Adrenal gland (tissue), 12 donors: ENCODE data around the gene MACROD2. TPM values are rescaled to one million over a fixed set of nuclear protein-coding genes. Genes with fewer than 3 reads are reported as not detected.

Experiments
- DNase-seq, 7 donors: peaks; one replicate each; pipeline ENCODE4 v3.0.0-alpha.2; 2019 to 2020
- H3K27ac ChIP-seq, 5 donors: fragments of 200-600 bp; sonication (generic) in 4 of 5; 1 replicate in 3 of 5; 2 replicates in 2 of 5; pipeline versions ENCODE4 v1.5.1 to v1.8.0; 2016 to 2020; ENCODE audit warnings: mild to moderate bottlenecking in 1 of 5
- H3K27me3 ChIP-seq: fragments of 200-600 bp; 2 replicates; pipeline ENCODE4 v1.8.0; 2021
- H3K36me3 ChIP-seq, 2 donors: fragments of 200-600 bp; replicated peaks in 1 of 2; 1 replicate in 1 of 2; 2 replicates in 1 of 2; pipeline versions ENCODE4 v1.5.1 to v1.8.0; 2018 to 2022
- H3K4me1 ChIP-seq, 2 donors: fragments of 200-600 bp; replicated peaks in 1 of 2; 1 replicate in 1 of 2; 2 replicates in 1 of 2; pipeline versions ENCODE4 v1.5.1 to v1.8.0; 2018 to 2021
- H3K4me3 ChIP-seq, 4 donors: fragments of 200-600 bp; sonication (generic) in 3 of 4; one replicate each; pipeline ENCODE4 v1.5.1; 2016 to 2018
- H3K9me3 ChIP-seq, 3 donors: fragments of 200-600 bp; sonication (generic) in 1 of 3; replicated peaks in 1 of 3; 1 replicate in 2 of 3; 2 replicates in 1 of 3; pipeline versions ENCODE4 v1.5.1 to v1.8.0; 2016 to 2021
- POLR2A ChIP-seq, 2 donors: fragments of 450-650 bp; IDR thresholded peaks; one replicate each; pipeline ENCODE4 v1.6.1; 2017; ENCODE audit warnings: antibody characterized with exemption in 2 of 2, mild to moderate bottlenecking in 2 of 2, moderate library complexity in 1 of 2
- WGBS, 4 donors: extraction: QIAGEN DNeasy Blood & Tissue Kit in 2 of 4; methylation state at CpG; one replicate each; pipeline versions ENCODE4 v1.1.5 to v1.1.7; 2013 to 2017; 5-methylcytosine and 5-hydroxymethylcytosine counted together
- intact Hi-C, 2 donors: fragments of 100-400 bp; cut with DNase I; formaldehyde crosslinking; loops; one replicate each; pipeline versions ENCODE4 v1.14.1 to v1.15.0; 2022 to 2023
- polyA plus RNA-seq, 3 donors: library from polyadenylated mRNA; stranded (reverse); fragments of 200-250 nt in 2 of 3; fragments of 350-450 nt in 1 of 3; fragmentation: Illumina TruSeq in 1 of 3; extraction: RNeasy Lipid Tissue Mini Kit (QIAGEN cat#74804) in 1 of 3; gene quantifications; one replicate each; pipeline ENCODE4 v1.2.3, GENCODE V29; 2013 to 2014
- total RNA-seq, 9 donors: library from RNA; depleted of rRNA in 4 of 9; stranded (reverse); fragments of >200 nt in 4 of 9; fragments of 120-200 nt in 1 of 9; fragmentation: NEBNext Ultra II Directional in 1 of 9; extraction: Animal tissue kit (Norgen Biotek cat#: 25700) in 1 of 9; gene quantifications; one replicate each; pipeline versions ENCODE4 v1.1.0 to v1.2.4, GENCODE V29; 2013 to 2023
- TF ChIP-seq, protein P1 (sequence below), 6 experiments: fragments of 450-650 bp in 4 of 6; fragments of 200-600 bp in 2 of 6; sonication (generic) in 1 of 6; IDR thresholded peaks; 1 replicate in 5 of 6; 2 replicates in 1 of 6; pipeline versions ENCODE4 v1.5.1 to v1.8.0; 2016 to 2021; ENCODE audit warnings: antibody characterized with exemption in 6 of 6, mild to moderate bottlenecking in 2 of 6, moderate library complexity in 1 of 6
- donor health status: healthy with polysubstance abuse.
- donor health status: Bipolar disorder and iron deficiency.
- donor health status: DM: yes; HTN: yes; CAD: no.
- donor health status: DM: no; HTN: no; CAD: no.
- donor health status: DM: no; HTN: no; CAD: no.
- donor health status: DM: yes; HTN: yes; CAD: no.

The MACROD2 gene
- total and polyA plus RNA-seq, 12 donors = 1.1 to 21.2 (median 6.4) TPM

DNA sequence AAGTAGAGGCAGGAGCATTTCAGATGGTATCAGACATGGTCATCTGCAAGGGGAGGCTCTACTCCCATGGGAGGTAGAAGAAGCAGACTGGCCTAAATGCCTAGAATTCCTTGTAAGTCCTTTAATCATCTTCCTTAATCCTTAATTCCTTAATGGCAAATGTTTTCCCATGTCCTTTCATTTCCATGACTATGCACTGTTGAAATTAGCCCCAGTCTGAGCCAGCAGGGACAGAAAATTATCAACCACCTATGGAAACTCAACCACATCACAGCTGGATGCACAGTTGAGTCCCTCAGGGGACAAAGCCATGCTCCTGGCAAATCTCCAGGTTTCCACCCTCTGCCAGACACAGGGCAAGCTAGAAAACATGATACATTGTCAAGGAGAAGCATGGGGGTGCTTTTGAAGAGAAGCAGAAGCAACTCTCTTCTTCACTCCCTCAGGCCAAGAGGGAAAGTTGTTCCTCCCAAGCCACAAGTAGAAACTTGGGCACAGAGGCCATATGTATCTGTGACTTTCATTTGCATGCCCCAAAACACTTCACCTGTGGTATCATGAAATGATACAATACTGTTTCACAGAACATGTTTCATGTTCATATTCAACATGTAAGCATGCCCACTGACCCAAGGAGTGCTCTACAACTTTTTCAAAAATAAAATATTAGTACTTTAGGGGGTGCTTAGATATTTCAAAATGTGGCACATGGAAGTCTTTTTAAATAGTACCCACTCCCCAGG lies 1894.4 kb downstream of the MACROD2 start:
- no peak for DNase-seq
- TF ChIP-seq, protein P1, sequence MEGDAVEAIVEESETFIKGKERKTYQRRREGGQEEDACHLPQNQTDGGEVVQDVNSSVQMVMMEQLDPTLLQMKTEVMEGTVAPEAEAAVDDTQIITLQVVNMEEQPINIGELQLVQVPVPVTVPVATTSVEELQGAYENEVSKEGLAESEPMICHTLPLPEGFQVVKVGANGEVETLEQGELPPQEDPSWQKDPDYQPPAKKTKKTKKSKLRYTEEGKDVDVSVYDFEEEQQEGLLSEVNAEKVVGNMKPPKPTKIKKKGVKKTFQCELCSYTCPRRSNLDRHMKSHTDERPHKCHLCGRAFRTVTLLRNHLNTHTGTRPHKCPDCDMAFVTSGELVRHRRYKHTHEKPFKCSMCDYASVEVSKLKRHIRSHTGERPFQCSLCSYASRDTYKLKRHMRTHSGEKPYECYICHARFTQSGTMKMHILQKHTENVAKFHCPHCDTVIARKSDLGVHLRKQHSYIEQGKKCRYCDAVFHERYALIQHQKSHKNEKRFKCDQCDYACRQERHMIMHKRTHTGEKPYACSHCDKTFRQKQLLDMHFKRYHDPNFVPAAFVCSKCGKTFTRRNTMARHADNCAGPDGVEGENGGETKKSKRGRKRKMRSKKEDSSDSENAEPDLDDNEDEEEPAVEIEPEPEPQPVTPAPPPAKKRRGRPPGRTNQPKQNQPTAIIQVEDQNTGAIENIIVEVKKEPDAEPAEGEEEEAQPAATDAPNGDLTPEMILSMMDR (IDR thresholded peaks at IDR 0.05) = no peak
- TF ChIP-seq POLR2A (IDR thresholded peaks at IDR 0.05) = no peak
- Histone ChIP-seq H3K27me3 (no peaks in the 10 kb centered on the region), H3K4me1 (no peaks in the 10 kb centered on the region), H3K9me3 (no peaks in the 10 kb centered on the region), H3K36me3 (no peaks in the 10 kb centered on the region), H3K27ac (no peak overlapping the region), H3K4me3 (no peak overlapping the region)
- intact Hi-C loops = no loop called here

DNA sequence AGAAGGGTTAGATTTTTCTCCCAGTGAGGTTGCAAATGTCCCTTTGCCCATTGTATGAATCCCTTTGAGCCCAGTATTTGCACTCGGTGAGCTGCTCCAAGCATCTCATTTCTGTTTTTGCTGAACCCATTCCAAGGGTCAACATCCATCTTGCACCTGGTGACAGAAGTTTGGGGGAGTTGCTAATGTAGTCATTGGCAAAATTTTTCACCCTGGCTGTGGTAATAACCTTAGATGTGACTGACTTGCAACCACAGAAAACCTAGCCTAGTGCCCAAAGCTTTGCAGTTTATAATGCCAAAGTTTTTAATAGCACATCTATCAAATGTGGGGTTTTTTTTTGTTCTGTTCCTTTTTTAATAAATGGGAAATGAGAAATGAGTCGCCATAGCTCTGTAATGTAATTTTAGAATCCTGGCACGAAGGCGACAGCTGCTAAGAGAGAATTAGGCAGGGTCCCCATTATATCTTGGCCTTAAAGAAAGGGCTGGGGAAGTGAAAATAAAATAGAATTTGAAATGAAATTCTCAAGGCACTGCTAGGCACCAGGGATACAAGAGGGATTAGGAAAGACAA lies 1895.2 kb downstream of the MACROD2 start:
- no peaks in the 10 kb centered on the region for H3K36me3 ChIP-seq
- H3K9me3 ChIP-seq = no peaks in the 10 kb centered on the region
- intact Hi-C loops = no loop called here
- DNase-seq = no peak
- no peak overlapping the region for H3K27ac ChIP-seq
- no peaks in the 10 kb centered on the region for H3K4me1 ChIP-seq
- H3K27me3 ChIP-seq = no peaks in the 10 kb centered on the region
- 71 to 80% (median 75%) methylated on average over 4 of the region's 4 CpGs for WGBS, 4 donors
- no peak overlapping the region for H3K4me3 ChIP-seq
- no peak for TF ChIP-seq POLR2A (IDR thresholded peaks at IDR 0.05)
- TF ChIP-seq, protein P1 (IDR thresholded peaks at IDR 0.05) = no peak

DNA sequence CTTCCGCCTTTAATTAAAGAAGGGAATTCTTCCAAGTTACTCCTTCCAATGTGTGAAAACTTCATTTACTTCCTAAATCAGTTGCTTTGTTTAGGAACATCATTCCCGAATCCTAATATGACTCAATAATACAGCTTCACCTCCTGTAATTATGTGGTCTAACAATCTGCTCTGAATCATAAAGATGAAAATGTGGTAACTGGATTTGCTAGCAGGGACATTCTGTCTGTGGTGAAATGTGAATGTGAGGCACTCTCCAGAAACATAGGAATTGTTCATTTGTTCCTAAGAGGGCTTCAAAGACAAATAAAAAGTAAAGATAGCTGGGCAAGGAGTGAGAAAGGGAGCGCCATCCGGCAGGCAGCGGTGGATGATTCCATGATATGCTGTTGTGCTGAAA lies 1899.8 kb downstream of the MACROD2 start:
- Histone ChIP-seq H3K27ac (no peak overlapping the region), H3K4me1 (no peaks in the 10 kb centered on the region), H3K9me3 (no peaks in the 10 kb centered on the region), H3K27me3 (no peaks in the 10 kb centered on the region), H3K36me3 (no peaks in the 10 kb centered on the region), H3K4me3 (no peak overlapping the region)
- TF ChIP-seq, protein P1 (IDR thresholded peaks at IDR 0.05) = no peak
- no peak for TF ChIP-seq POLR2A (IDR thresholded peaks at IDR 0.05)
- intact Hi-C loops = no loop called here
- DNase-seq = no peak
- 91 to 96% (median 93%) methylated on average over 5 of the region's 5 CpGs for WGBS, 4 donors

DNA sequence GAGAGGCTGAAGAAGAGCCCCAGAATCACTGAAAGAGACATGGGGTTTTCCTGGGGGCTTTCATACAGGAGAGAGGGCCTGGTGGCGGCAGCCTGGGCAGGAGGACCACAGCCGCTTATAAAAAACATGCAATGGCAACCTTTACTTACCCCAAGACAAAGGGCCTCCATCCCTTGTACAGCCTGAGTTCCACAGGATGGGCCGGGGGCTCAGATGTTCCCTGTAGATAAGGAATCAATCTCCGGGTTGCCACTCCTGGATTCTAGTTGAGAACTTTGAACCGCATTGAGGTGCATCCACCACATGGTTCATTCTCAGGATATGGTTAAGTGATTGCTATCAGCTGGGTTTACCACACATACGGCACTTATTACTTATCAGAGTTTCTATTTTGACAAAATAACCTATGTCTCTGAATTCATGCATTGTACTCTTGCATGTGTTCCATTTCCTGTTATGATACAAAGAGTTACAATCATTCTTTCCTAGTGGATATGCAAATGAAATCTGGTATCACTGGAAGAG lies 1900.3 kb downstream of the MACROD2 start:
- TF ChIP-seq, protein P1 (IDR thresholded peaks at IDR 0.05) = no peak
- no peak for TF ChIP-seq POLR2A (IDR thresholded peaks at IDR 0.05)
- Histone ChIP-seq H3K27me3 (no peaks in the 10 kb centered on the region), H3K27ac (no peak overlapping the region), H3K4me3 (no peak overlapping the region), H3K36me3 (no peaks in the 10 kb centered on the region), H3K9me3 (no peaks in the 10 kb centered on the region), H3K4me1 (no peaks in the 10 kb centered on the region)
- no peak for DNase-seq
- WGBS, 4 donors = 58 to 78% (median 62%) methylated on average over 6 of the region's 6 CpGs
- intact Hi-C loops = no loop called here
